GM18505 (cell line): Measurements from ENCODE around the gene KAT8.

ENCODE experiments used
- ATAC-seq: cut with Tn5 transposase; IDR thresholded peaks from one replicate; pipeline ENCODE4 v1.9.1; 2021; ENCODE audit not compliant: unreplicated experiment
- POLR2A ChIP-seq: IDR thresholded peaks from 4 replicates; pipeline ENCODE4 v1.6.1; 2011; ENCODE audit warnings: borderline replicate concordance; ENCODE audit not compliant: insufficient read depth, insufficient read length; ENCODE audit errors: extremely low read depth

KAT8 gene

DNA sequence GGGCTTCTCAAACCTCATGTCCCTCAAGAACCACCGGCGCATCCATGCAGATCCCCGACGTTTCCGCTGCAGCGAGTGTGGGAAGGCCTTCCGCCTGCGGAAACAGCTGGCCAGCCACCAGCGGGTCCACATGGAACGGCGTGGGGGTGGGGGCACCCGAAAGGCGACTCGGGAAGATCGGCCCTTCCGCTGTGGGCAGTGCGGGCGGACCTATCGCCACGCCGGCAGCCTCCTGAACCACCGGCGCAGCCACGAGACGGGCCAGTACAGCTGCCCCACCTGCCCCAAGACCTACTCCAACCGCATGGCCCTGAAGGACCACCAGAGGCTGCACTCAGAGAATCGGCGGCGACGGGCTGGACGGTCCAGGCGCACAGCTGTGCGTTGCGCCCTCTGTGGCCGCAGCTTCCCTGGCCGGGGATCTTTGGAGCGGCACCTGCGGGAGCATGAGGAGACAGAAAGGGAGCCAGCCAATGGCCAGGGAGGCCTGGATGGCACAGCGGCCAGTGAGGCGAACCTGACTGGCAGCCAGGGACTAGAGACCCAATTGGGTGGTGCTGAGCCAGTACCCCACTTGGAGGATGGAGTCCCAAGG lies 37.3 kb upstream of the KAT8 start:
- no peak for TF ChIP-seq POLR2A
- no peak for ATAC-seq

DNA sequence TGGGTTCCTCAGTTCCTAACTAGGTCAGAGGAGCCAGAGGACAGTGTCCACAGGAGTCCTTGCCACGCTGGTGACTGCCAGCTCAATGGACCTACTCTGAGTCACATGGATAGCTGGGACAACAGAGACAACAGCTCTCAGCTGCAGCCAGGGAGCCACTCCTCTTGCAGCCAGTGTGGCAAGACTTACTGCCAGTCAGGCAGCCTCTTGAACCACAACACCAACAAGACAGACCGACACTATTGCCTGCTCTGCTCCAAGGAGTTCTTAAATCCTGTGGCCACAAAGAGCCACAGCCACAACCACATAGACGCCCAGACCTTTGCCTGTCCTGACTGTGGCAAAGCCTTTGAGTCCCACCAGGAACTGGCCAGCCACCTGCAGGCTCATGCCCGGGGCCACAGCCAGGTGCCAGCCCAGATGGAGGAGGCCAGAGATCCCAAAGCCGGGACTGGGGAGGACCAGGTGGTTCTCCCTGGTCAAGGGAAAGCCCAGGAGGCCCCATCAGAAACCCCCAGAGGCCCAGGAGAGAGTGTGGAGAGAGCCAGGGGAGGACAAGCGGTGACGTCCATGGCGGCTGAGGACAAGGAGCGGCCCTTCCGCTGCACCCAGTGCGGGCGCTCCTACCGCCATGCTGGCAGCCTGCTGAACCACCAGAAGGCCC lies 36.6 kb upstream of the KAT8 start:
- no peak for ATAC-seq
- TF ChIP-seq POLR2A, result no peak

DNA sequence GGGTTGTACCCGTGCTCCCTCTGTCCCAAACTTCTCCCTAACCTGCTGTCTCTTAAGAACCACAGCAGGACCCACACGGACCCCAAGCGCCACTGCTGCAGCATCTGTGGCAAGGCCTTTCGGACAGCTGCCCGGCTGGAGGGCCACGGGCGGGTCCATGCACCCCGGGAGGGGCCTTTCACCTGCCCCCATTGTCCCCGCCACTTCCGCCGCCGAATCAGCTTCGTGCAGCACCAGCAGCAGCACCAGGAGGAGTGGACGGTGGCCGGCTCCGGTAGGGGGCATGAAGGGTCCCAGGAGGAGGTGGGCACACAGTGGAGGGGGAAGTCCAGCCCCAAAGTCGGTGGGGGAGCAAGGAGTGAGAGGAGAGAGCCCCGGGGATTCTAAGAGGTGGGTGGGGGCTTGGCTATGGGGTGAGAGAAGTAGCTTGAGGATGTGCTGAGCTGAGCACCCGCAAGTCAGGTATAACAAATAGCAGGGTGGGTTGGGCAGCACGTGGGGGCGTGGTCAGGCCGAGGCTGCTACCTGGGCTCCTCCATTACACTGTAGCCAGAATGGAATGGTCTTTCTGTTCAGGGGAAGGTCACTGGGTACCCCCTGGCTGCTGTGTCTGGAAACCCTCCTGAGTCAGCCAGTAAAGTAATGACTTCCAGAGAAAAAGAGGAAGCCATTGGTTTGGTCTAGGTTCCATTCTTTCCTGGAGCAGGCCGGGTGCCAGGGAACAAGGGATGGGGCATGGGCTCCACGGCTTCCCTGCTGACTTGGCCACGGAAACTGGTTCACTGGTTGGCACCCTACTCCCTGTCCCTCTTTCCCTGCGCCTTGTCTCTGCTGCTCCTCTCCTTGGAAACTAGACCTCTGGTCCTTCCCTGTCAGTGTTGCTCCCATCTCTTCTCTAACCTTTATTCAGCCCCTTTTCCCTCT lies 35.8 kb upstream of the KAT8 start:
- TF ChIP-seq POLR2A, result no peak
- no peak for ATAC-seq

DNA sequence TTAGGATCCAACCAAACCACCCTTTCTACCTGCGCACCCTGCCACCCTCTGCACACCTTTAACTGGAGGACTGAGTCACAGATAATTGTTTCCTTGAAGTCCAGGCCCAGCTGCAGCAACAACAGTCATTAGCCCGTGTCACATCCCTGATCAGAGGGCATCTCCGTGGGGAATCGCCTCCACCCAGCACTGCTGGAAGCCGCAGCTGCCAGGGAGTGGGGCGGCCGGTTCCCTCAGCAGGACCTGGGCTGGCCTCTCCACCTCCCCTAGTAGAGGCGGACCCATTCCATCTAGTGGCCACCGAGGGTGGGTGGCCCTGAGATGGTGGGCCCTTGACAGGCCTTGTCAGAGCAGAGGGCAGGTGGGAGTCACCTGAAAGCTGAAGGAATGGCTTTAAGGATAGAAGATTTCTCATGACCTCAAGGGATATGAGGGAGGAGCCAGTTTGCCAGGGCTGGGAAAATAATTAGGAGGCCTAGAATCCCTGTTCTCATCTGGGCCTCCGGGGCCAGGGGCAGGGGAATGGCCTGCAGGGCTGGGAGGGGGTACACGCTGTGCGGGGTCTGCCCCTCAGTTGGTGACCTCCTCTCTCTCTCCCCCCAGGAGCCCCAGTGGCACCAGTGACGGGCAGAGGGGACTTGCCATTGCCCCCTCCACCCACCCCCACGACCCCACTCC lies 35.0 kb upstream of the KAT8 start:
- no peak for TF ChIP-seq POLR2A
- no peak for ATAC-seq

DNA sequence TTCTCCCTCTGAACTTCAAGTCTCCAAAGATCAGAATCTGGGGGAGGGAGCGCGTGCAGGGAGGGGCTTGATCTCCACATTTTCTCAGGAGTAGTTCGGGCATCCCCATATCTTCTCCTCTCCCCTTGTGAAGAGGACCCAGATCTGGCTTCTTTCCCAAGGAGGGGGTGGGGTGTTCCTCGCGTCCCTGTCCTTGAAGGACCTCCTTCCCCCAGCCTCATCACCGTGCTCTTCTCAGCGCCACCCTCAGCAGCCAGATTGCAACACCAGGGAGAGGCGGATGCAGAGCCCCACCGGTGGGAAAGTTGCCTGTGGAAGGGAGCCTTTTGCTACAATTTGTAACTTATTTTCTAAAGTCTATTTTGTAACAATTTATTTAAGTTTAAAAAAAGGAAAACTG lies 34.4 kb upstream of the KAT8 start:
- no peak for TF ChIP-seq POLR2A

DNA sequence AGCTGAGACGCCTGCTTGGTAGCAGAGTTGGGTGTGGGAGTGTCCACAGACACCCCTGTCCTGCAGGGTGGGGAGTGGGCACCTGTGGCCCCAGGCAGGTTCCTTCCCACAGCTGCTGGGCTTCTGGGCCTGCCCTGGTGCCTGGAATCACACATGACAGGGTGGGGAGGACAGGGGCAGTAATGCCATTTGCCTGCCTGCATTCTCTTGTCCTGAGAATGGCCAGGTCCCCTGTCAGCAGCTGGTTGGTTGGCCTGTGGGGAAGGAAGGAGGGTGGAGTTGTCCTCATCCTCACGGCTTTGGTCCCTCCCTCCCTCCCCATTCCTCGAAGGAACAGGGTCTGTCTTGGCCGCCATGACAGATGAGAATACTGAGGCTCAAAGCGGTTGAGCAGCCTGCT lies 33.9 kb upstream of the KAT8 start:
- TF ChIP-seq POLR2A, result no peak
- ATAC-seq, result no peak

More for the DNA sequence above, 34.4 kb upstream of the KAT8 start:
- ATAC-seq, result no peak

DNA sequence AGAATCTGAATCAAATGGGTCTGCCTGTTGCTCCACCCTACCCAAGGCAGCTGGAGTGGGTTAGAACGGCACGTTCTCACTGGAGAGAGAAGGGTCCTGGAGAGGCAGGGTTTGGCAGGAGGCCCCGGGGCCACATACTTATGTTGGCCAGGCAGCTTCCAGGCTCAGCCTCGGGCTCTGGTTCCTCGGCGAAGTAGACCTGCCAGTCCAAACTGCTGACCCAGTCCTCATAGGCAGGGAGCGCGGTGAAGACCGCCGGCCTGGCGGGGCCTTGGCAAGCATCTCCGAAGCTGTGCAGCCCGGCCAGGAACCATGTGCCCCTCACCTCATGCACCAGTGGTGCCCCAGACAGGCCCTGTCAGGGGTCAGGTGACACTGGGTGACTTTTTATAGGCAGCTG lies 33.5 kb upstream of the KAT8 start:
- ATAC-seq, result no peak

DNA sequence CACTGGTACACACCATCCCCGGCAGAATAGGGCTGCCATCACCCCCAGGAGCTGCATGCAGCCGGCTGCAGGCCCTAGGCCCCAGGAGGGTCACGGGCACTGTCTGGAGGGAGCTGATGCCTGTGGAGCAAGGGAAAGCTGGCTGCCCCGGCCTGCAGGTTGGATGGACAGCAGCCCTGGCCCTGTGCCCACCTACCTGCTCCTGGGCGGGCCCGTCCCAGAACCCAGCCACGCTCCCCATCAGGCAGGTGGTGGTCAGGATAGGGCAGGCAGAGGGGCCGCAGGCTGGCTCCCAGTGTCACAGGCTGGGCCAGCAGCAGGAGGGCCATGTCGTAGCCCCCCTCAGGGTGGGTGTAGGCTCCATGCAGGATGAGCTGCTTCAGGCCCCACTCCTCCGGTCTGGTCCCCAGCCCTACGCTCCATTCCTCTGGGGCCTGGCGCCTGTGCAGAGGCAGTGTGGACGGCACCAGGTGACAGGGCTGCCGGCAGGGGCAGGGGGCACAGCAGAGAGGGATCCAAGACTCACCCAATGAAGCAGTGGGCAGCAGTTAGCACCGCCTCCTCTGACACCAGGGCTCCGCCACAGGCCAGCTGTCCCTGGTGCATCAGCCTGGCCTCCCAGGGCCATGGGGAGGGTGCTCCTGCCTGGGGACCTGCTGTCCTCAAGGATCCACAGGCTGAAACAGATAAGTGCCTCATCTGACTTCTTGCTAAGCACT lies 32.7 kb upstream of the KAT8 start:
- ATAC-seq, result no peak
- no peak for TF ChIP-seq POLR2A

More for the DNA sequence above, 33.5 kb upstream of the KAT8 start:
- no peak for TF ChIP-seq POLR2A

DNA sequence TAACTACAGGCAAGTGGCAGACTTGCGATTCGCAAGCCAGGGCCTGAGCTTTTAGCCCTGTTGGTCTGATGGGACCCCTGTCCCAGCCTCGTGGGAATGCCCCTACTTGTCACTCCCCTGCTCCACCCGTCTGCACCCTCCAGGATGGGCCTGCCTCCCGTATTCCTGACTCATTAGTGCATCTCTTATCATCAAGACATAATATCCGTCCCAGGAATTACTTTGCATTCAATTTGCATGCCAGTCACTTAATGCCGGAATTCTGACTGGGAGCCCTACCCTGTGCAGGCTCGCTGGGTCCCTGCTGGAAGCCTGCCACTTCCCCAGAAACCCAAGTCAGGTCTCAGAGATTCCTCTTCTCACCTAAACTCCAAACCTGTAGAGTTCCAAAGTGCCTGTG lies 32.1 kb upstream of the KAT8 start:
- TF ChIP-seq POLR2A, result no peak
- ATAC-seq, result no peak

DNA sequence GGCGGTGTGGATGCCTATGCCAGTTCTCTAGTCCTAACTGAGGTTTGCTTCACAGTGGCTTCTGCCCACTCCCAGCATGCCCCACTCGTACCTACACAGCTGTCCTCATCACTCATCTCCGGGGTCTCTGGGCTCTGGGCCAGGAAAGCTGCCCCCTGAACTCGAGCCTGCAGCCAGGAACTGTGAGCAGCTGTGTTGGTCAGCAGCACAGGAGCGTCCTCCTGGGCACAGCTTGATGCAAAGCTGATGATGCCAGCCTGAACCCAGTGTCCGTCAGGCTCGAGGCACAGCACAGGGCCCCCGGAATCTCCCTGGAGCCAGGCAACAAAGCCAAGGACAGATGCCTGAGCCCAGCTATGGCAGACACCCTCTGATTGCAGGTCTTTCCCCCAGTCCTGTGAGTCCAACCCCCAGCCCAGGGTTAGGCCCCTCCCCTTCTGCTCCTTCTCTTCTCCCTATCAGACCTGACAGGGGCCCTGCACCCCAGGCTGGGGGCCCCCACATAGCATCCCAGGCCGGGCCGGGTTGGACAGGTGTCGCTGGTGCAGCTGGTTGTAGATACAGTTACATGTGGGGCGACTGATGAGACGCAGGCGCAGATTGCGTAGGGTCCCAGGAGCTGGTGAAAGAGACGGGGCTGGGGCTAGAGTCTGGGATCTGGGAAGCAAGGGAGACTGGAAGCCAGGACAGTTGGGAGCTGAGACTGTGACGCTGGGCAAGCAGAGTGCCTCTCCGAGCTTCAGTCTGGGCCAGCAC lies 31.4 kb upstream of the KAT8 start:
- no peak for TF ChIP-seq POLR2A
- ATAC-seq, result no peak

DNA sequence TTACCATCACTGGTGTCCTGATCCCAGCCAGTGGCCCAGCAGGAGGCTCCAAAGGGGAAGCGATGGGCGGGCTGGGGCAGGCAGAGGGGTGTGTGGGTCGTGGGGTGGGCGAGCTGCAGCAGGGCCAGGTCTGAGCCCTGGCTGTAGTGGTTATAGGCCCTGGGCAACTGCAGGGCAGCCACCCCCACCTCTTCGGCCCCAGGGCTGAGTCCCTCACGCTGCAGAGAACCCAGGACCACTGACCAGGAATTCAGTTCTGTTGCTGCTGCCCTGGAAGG lies 30.9 kb upstream of the KAT8 start:
- no peak for TF ChIP-seq POLR2A
- ATAC-seq, result no peak

DNA sequence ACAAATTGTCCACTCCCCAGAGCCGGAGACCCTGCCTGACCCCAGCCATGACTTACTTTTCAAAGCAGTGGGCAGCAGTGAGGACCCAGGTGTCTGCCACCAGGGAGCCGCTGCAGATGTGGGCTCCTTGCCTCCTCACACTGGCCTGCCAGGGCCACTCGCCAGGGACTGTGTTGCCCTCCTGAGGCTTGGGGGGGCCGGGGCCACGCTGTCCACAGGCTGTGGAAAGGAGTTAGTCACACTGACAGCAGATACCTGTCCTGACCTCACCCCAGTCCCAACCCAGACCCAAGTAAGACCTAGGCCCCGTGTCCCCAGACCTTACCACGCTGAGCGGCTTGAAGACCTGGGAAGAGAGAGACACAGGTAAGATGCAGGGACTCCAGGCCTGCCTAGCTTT lies 30.0 kb upstream of the KAT8 start:
- no peak for ATAC-seq

More for the DNA sequence above, 30.0 kb upstream of the KAT8 start:
- no peak for TF ChIP-seq POLR2A
